HepG2 (cell line): ENCODE data around the gene RPAP2. TPM values are rescaled to one million over a fixed set of nuclear protein-coding genes. Genes with fewer than 3 reads are reported as not detected.
A peak's percentile ranks its signal among the peaks of the same experiment; 100 is the strongest.

ENCODE experiments used
- ATAC-seq: fragments of 200-7000 bp; cut with Tn5 transposase; 3 replicates; pipeline ENCODE4 v1.9.1; 2020; ENCODE audit warnings: mild to moderate bottlenecking, moderate library complexity
- BruUV-seq: library from RNA; stranded (reverse); fragments of 400-500 nt; replicated peaks from 2 replicates; lab custom pipeline; 2021; lab: Mats Ljungman, UMichigan
- CTCF ChIA-PET: fragments of 300-600 bp; formaldehyde crosslinking; extraction: SDS; loops from one replicate; lab custom pipeline; 2021; ENCODE audit warnings: low total read pairs, inconsistent platforms, low intra/inter-chr PET ratio; lab: Yijun Ruan, JAX
- POLR2A ChIA-PET: fragments of 350-600 bp; sonication (Branson Sonifier 250); formaldehyde crosslinking; loops from one replicate; lab custom pipeline; 2020; ENCODE audit warnings: antibody characterized with exemption, inconsistent platforms; lab: Yijun Ruan, JAX
- DNase-seq: peaks from one replicate; pipeline ENCODE4 v3.0.0-alpha.2; 2015; ENCODE audit warnings: low spot score
- FAIRE-seq: peaks from 3 replicates; lab custom pipeline; 2011; peaks lifted over from hg19 to GRCh38; lab: Jason Lieb, UNC
- H2AFZ ChIP-seq: one replicate; pipeline ENCODE4 v1.6.1; 2011; ENCODE audit warnings: low read length, inconsistent platforms
- H3K27ac ChIP-seq: fragments of 300-600 bp; 3 replicates; pipeline ENCODE4 v1.8.0; 2011; ENCODE audit warnings: mixed run types, mild to moderate bottlenecking, mixed read lengths, low read length, inconsistent platforms; ENCODE audit not compliant: insufficient read depth; ENCODE audit errors: extremely low read length
- H3K27me3 ChIP-seq, 2 experiments: fragments of 200-600 bp in 1 of 2; 2 replicates in 1 of 2; 3 replicates in 1 of 2; pipeline versions ENCODE4 v1.6.0 to v1.8.0; 2011; ENCODE audit warnings: low read length in 2 of 2, mild to moderate bottlenecking in 2 of 2, moderate library complexity in 2 of 2, inconsistent platforms in 1 of 2; ENCODE audit not compliant: insufficient read depth in 2 of 2, control insufficient read depth in 1 of 2
- H3K36me3 ChIP-seq, 2 experiments: fragments of 200-600 bp in 1 of 2; replicated peaks in 1 of 2; 2 replicates in 1 of 2; 3 replicates in 1 of 2; pipeline versions ENCODE4 v1.5.1 to v1.8.0; 2011; ENCODE audit warnings: low read length in 2 of 2, inconsistent platforms in 1 of 2; ENCODE audit not compliant: insufficient read depth in 2 of 2, control insufficient read depth in 1 of 2
- H3K4me1 ChIP-seq: 2 replicates; pipeline ENCODE4 v1.5.1; 2012; ENCODE audit warnings: low read length, inconsistent platforms; ENCODE audit not compliant: insufficient read depth
- H3K4me2 ChIP-seq: 2 replicates; pipeline ENCODE4 v1.6.0; 2011; ENCODE audit warnings: low read depth, low read length, inconsistent platforms
- H3K4me3 ChIP-seq, 3 experiments: fragments of 200-600 bp in 1 of 3; sonication (generic), shearing (Covaris generic) in 1 of 3; replicated peaks in 1 of 3; 2 replicates each; pipeline ENCODE4 v1.5.1; 2011 to 2016; ENCODE audit warnings: low read length in 3 of 3, inconsistent platforms in 2 of 3, low read depth in 2 of 3, mild to moderate bottlenecking in 2 of 3, control low read depth in 1 of 3, mixed read lengths in 1 of 3; ENCODE audit not compliant: insufficient read depth in 1 of 3
- H3K79me2 ChIP-seq: one replicate; pipeline ENCODE4 v1.6.1; 2011; ENCODE audit warnings: low read length, inconsistent platforms; ENCODE audit not compliant: insufficient read depth
- H3K9ac ChIP-seq: 2 replicates; pipeline ENCODE4 v1.6.0; 2011; ENCODE audit warnings: mild to moderate bottlenecking, low read depth, low read length, inconsistent platforms; ENCODE audit not compliant: insufficient read depth
- H3K9me3 ChIP-seq: 2 replicates; pipeline ENCODE4 v1.5.1; 2012; ENCODE audit warnings: mild to moderate bottlenecking, low read length
- H4K20me1 ChIP-seq: 2 replicates; pipeline ENCODE4 v1.6.0; 2011; ENCODE audit warnings: inconsistent platforms, mild to moderate bottlenecking, low read length, moderate library complexity; ENCODE audit not compliant: insufficient read depth
- CBX2 ChIP-seq, 2 experiments: fragments of 200-600 bp in 1 of 2; sonication (generic); formaldehyde crosslinking in 1 of 2; IDR thresholded peaks; 2 replicates each; pipeline versions ENCODE4 v1.7.0 to v1.8.1; 2018 to 2022; ENCODE audit warnings: low read depth in 2 of 2, low read length in 1 of 2, mild to moderate bottlenecking in 1 of 2, missing genetic modification reagents in 1 of 2
- ETV6 ChIP-seq: sonication (generic); formaldehyde crosslinking; conservative IDR thresholded peaks from 2 replicates; pipeline ENCODE4 v1.4.0; 2020; ENCODE audit warnings: missing genetic modification reagents
- RBAK ChIP-seq: sonication (generic); formaldehyde crosslinking; IDR thresholded peaks from 2 replicates; pipeline ENCODE4 v1.5.1; 2020; ENCODE audit warnings: mild to moderate bottlenecking, missing genetic modification reagents
- SNAPC5 ChIP-seq: sonication (generic); formaldehyde crosslinking; IDR thresholded peaks from 2 replicates; pipeline ENCODE4 v1.8.1; 2023; ENCODE audit warnings: mild to moderate bottlenecking, missing genetic modification reagents, borderline replicate concordance
- TCF12 ChIP-seq, 2 experiments: fragments of 450-650 bp in 1 of 2; sonication (generic) in 1 of 2; formaldehyde crosslinking in 1 of 2; IDR thresholded peaks; 2 replicates each; pipeline versions ENCODE4 v1.6.1 to v1.8.0; 2017 to 2022; ENCODE audit warnings: antibody characterized with exemption in 1 of 2, mild to moderate bottlenecking in 1 of 2, missing genetic modification reagents in 1 of 2, moderate library complexity in 1 of 2
- ZNF263 ChIP-seq: sonication (generic); formaldehyde crosslinking; IDR thresholded peaks from 2 replicates; pipeline ENCODE4 v1.4.0; 2020; ENCODE audit warnings: missing genetic modification reagents
- ZNF333 ChIP-seq: sonication (generic); formaldehyde crosslinking; IDR thresholded peaks from 2 replicates; pipeline ENCODE4 v1.4.0; 2020; ENCODE audit warnings: mild to moderate bottlenecking, missing genetic modification reagents, borderline replicate concordance
- ZNF839 ChIP-seq: sonication (generic); formaldehyde crosslinking; IDR thresholded peaks from 2 replicates; pipeline ENCODE4 v1.4.0; 2020; ENCODE audit warnings: missing genetic modification reagents, mild to moderate bottlenecking, borderline replicate concordance
- ZSCAN29 ChIP-seq: sonication (generic); formaldehyde crosslinking; conservative IDR thresholded peaks from 2 replicates; pipeline ENCODE4 v1.4.0; 2020; ENCODE audit warnings: mild to moderate bottlenecking, missing genetic modification reagents
- WGBS: methylation state at CpG from one replicate; pipeline ENCODE4 v1.1.6; 2017; ENCODE audit warnings: low lambda C conversion rate; 5-methylcytosine and 5-hydroxymethylcytosine counted together
- in situ Hi-C: cut with HindIII; loops from 2 replicates; pipeline ENCODE4 v1.10.0; 2017; ENCODE audit warnings: low pct_unique_long_range_greater_than_20kb; ENCODE audit not compliant: extremely low pct_ligation_motif_present
- intact Hi-C: fragments of 100-400 bp; cut with micrococcal nuclease; formaldehyde crosslinking; loops from one replicate; pipeline ENCODE4 v1.10.0; 2022; ENCODE audit not compliant: unreplicated experiment
- polyA plus RNA-seq, 8 experiments: library from polyadenylated mRNA; depleted of rRNA in 3 of 8; stranded (reverse) in 7 of 8; unstranded in 1 of 8; fragments of >200 nt; fragmentation: Illumina TruSeq in 4 of 8; extraction: Trizol in 4 of 8; gene quantifications; 2 replicates each; pipeline versions ENCODE4 v1.2.1 to v1.2.3, GENCODE V29; 2011 to 2016; ENCODE audit warnings: low read depth in 4 of 8, missing spikeins in 1 of 8, mixed read lengths in 1 of 8; ENCODE audit not compliant: insufficient read depth in 1 of 8
- total RNA-seq, 5 experiments: library from RNA; depleted of rRNA; stranded (reverse); fragments of >200 nt; fragmentation: Illumina TruSeq; extraction: Trizol; gene quantifications; 2 replicates each; pipeline ENCODE4 v1.2.3, GENCODE V29; 2016; ENCODE audit warnings: low read depth in 1 of 5

The RPAP2 gene
- total and polyA plus RNA-seq, 2 of the 13 experiments (the other 11 are each of a cell fraction or from before 2014, with no cell fraction given) = 10.0 to 34.8 TPM

GRCh38 chr1:92442351-92442750 lies 143.5 kb downstream of the RPAP2 start:
- peak overlapping the region; percentile 84 for H3K4me2 ChIP-seq
- ATAC-seq (peak; percentile 52), DNase-seq (no peak), FAIRE-seq (no peak)
- POLR2A ChIA-PET = interaction anchor here (0.8 to 2.1 kb wide), 11 partner anchors 10 to 389 kb away, joined by 3 to 24 read pairs (median 4); partner anchors contain the start of genes EVI5, GFI1, GLMN and RPAP2
- H2AFZ ChIP-seq = peak overlapping the region; percentile 73
- H3K27ac ChIP-seq = peak overlapping the region; percentile 82
- H3K4me3 ChIP-seq = peak overlapping the region; percentile 54 to 76 (median 61)
- H4K20me1 ChIP-seq = no peaks in the 10 kb centered on the region
- no peaks in the 10 kb centered on the region for H3K36me3 ChIP-seq
- TF ChIP-seq RBAK (CRISPR knock-in tag) (no peak), TCF12 (IDR thresholded peaks at IDR 0.05) (no peak), TCF12 (CRISPR knock-in tag; IDR thresholded peaks at IDR 0.05) (no peak), ZNF263 (CRISPR knock-in tag) (no peak), ZSCAN29 (CRISPR knock-in tag) (no peak), SNAPC5 (CRISPR knock-in tag) (no peak), ETV6 (CRISPR knock-in tag) (no peak), ZNF839 (no peak), CBX2 (IDR thresholded peaks at IDR 0.05; ENCODE audit: low read depth, low read length) (no peak), CBX2 (CRISPR knock-in tag; IDR thresholded peaks at IDR 0.05; ENCODE audit: low read depth) (no peak), ZNF333 (CRISPR knock-in tag) (no peak)
- WGBS = 69% methylated on average over 5 of the region's 5 CpGs
- BruUV-seq = no TSS peak
- in situ Hi-C loops (no loop called here), intact Hi-C loops (no loop called here)
- CTCF ChIA-PET = no interaction called here
- peak overlapping the region; percentile 79 for H3K9ac ChIP-seq
- peaks cover 0 to 4% of the 10 kb centered on the region in 2 experiments; a peak in 1 of 5 replicates for H3K27me3 ChIP-seq
- peaks cover 28% of the 10 kb centered on the region for H3K4me1 ChIP-seq
- H3K79me2 ChIP-seq = no peaks in the 10 kb centered on the region
- no peaks in the 10 kb centered on the region for H3K9me3 ChIP-seq
